Esophagus muscularis mucosa (tissue), 4 donors: Measurements from ENCODE around the gene STRBP.

ENCODE experiments used
- CTCF ChIP-seq, 3 experiments: fragments of 200-600 bp in 2 of 3; fragments of 450-650 bp in 1 of 3; sonication (generic) in 2 of 3; IDR thresholded peaks; one replicate each; pipeline ENCODE4 v1.5.1; 2017 to 2019; ENCODE audit warnings: antibody characterized with exemption in 3 of 3, mild to moderate bottlenecking in 2 of 3, moderate library complexity in 1 of 3
- EP300 ChIP-seq: sonication (generic); formaldehyde crosslinking; IDR thresholded peaks from one replicate; pipeline ENCODE4 v1.6.1; 2017; ENCODE audit warnings: antibody characterized with exemption
- POLR2A ChIP-seq: fragments of 450-650 bp; IDR thresholded peaks from one replicate; pipeline ENCODE4 v1.6.1; 2017; ENCODE audit warnings: antibody characterized with exemption, moderate library complexity, mild to moderate bottlenecking, low read depth
- POLR2AphosphoS5 ChIP-seq, 2 donors: sonication (generic); formaldehyde crosslinking; IDR thresholded peaks; one replicate each; pipeline ENCODE4 v1.6.1; 2017; ENCODE audit warnings: antibody characterized with exemption in 2 of 2

GRCh38 chr9:123194023-123194422 is 74.4 kb downstream of the STRBP start:
- TF ChIP-seq POLR2A (no peak), CTCF (IDR thresholded peaks at IDR 0.05) (no peak), POLR2AphosphoS5 (IDR thresholded peaks at IDR 0.05) (no peak), EP300 (no peak)
